Measurements from ENCODE around the gene CHST11. TPM values are rescaled to one million over a fixed set of nuclear protein-coding genes. Genes with fewer than 3 reads are reported as not detected.

CHST11 gene
- total RNA-seq, 3 donors from 2014 or later = 12.5 to 16.4 (median 15.5) TPM

DNA sequence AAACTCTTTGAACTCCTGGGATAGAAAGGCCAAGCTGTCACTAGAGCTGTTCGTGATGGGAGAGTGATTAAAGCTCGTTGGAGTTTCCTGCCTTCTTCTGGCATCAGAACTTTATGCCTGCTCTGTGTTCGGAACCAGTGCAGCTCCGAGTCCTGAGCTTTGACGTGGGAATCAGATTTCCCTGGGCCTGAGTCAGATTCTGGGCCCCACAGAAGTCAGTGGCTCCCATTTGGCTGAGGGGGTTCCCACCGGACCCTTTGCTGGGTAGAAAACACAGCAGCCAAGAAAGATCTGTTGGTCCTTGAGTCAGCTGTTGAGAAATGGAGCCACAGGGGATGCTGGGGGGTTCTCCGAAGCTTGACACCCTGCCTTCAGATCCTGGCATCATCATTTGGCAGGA, 238.0 kb downstream of the CHST11 start:
- Histone ChIP-seq H3K4me1 (no peaks in the 10 kb centered on the region), H3K27ac (peak overlapping the region in 1 of 2 donors; percentile 7), H3K36me3 (no peaks in the 10 kb centered on the region), H3K9me3 (no peaks in the 10 kb centered on the region), H3K27me3 (no peaks in the 10 kb centered on the region), H3K4me3 (no peak overlapping the region)
- intact Hi-C loops (cut with DNase I; ENCODE audit: low total_unique reads) = no loop called here
- TF ChIP-seq POLR2AphosphoS5 (IDR thresholded peaks at IDR 0.05) (no peak), POLR2A (IDR thresholded peaks at IDR 0.05) (no peak), CTCF (IDR thresholded peaks at IDR 0.05) (no peak)
- DNase-seq (ENCODE audit: low spot score in 2 of 2) = no peak

DNA sequence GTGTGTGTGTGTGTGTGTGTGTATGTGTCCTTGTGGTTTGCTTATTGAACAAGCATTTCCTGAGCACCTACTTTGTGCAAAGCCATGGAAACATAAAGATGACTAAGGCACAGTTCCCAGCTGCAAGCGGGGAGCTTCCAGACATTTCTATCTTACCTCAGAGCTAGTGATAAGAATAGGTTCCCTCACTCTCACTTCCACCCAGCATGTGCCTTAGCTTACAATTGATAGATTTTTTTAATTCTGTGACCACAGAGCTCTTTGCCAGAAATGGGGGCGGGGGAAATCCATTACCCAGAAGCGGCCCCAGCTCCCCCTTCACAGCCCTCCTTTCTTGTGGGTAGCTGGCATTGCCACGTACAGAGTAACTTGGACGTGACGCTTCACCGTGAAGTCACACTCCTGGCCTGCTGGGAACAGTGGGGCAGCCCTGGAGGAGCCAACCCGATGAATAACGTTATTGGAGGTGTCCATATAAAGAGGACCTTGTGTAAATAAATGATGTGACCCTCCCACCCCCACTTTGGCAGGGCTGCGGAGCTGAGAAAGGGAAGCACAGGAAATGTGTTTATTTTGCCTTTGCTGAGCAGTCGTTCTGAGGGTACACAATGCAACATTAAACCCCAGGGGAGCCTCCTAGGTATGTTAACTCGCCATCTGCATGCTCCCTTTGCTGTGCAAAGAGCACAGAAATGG, 238.9 kb downstream of the CHST11 start:
- Histone ChIP-seq H3K36me3 (no peaks in the 10 kb centered on the region), H3K27me3 (no peaks in the 10 kb centered on the region), H3K9me3 (no peaks in the 10 kb centered on the region), H3K4me1 (no peaks in the 10 kb centered on the region), H3K4me3 (no peak overlapping the region), H3K27ac (peak overlapping the region in 1 of 2 donors; percentile 41)
- intact Hi-C loops (cut with DNase I; ENCODE audit: low total_unique reads) = no loop called here
- DNase-seq (ENCODE audit: low spot score in 2 of 2) = no peak
- TF ChIP-seq POLR2A (IDR thresholded peaks at IDR 0.05) = no peak
- TF ChIP-seq POLR2AphosphoS5 (IDR thresholded peaks at IDR 0.05) = no peak
- TF ChIP-seq CTCF (IDR thresholded peaks at IDR 0.05) = no peak

DNA sequence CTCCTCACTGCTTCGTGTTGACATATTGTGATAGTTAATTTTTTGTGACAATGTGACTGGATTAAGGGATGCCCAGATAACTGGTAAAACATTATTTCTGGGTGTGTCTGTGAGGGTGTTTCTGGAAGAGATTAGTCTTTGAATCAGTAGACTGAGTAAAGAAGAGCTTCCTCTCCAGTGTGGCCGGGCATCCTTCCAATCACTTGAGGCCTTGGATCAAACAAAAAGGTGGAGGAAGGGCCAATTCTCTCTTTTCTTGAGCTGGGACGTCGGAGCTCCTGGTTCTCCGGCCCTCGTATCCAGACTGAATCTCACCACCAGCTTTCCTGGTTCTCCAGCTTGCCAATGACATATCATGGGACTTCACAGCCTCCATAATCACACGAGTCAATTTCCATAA, 240.4 kb downstream of the CHST11 start:
- Histone ChIP-seq H3K36me3 (no peaks in the 10 kb centered on the region), H3K4me3 (no peak overlapping the region), H3K27me3 (no peaks in the 10 kb centered on the region), H3K4me1 (no peaks in the 10 kb centered on the region), H3K27ac (no peak overlapping the region), H3K9me3 (no peaks in the 10 kb centered on the region)
- intact Hi-C loops (cut with DNase I; ENCODE audit: low total_unique reads) = no loop called here
- TF ChIP-seq POLR2AphosphoS5 (IDR thresholded peaks at IDR 0.05) = no peak
- no peak for DNase-seq (ENCODE audit: low spot score in 2 of 2)

DNA sequence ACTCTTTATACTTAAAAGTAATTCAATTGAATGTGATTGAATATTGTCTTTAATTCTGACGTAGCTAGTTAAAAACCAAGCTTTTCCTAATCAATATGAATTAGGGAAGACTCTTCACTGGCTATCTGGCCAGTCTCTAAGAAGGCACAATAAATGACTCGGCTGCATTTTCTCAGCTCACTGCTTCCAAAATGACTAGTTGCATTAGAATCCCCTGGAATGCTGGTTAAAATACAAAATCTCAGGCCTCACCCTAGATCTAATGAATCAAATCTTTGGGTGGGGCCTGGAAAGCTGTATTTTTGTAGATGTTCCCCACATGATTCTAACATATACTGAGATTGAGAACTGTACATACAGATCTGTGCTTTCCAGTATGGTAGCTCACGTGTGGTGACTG, 242.1 kb downstream of the CHST11 start:
- no peaks in the 10 kb centered on the region for H3K9me3 ChIP-seq
- no peak for TF ChIP-seq POLR2AphosphoS5 (IDR thresholded peaks at IDR 0.05)
- no peak for TF ChIP-seq CTCF (IDR thresholded peaks at IDR 0.05)
- TF ChIP-seq POLR2A (IDR thresholded peaks at IDR 0.05) = no peak
- no peak for DNase-seq (ENCODE audit: low spot score in 2 of 2)
- H3K4me3 ChIP-seq = no peak overlapping the region
- H3K27ac ChIP-seq = no peak overlapping the region
- intact Hi-C loops (cut with DNase I; ENCODE audit: low total_unique reads) = no loop called here
- H3K4me1 ChIP-seq = no peaks in the 10 kb centered on the region
- H3K27me3 ChIP-seq = no peaks in the 10 kb centered on the region
- no peaks in the 10 kb centered on the region for H3K36me3 ChIP-seq

GRCh38 chr12:104699489-104700190, 242.9 kb downstream of the CHST11 start:
- DNase-seq (ENCODE audit: low spot score in 2 of 2) = no peak
- Histone ChIP-seq H3K27ac (peak overlapping the region in 1 of 2 donors; percentile 43), H3K4me3 (no peak overlapping the region), H3K4me1 (no peaks in the 10 kb centered on the region), H3K36me3 (no peaks in the 10 kb centered on the region), H3K9me3 (no peaks in the 10 kb centered on the region), H3K27me3 (no peaks in the 10 kb centered on the region)
- intact Hi-C loops (cut with DNase I; ENCODE audit: low total_unique reads) = no loop called here
- no peak for TF ChIP-seq POLR2AphosphoS5 (IDR thresholded peaks at IDR 0.05)
- TF ChIP-seq POLR2A (IDR thresholded peaks at IDR 0.05) = no peak
- no peak for TF ChIP-seq CTCF (IDR thresholded peaks at IDR 0.05)

Data from breast epithelium (tissue), 4 donors.